Activated CD4-positive, alpha-beta T cell treated with anti-CD3 and anti-CD28 coated beads, Interleukin-2, amount 50 U/mL, for 4 hours (primary cell): Measurements from ENCODE around the gene ASPHD2.

Source experiments
- DNase-seq, 2 experiments: peaks; one replicate each; pipeline ENCODE4 v3.0.0-alpha.2; 2020

ASPHD2 gene

DNA sequence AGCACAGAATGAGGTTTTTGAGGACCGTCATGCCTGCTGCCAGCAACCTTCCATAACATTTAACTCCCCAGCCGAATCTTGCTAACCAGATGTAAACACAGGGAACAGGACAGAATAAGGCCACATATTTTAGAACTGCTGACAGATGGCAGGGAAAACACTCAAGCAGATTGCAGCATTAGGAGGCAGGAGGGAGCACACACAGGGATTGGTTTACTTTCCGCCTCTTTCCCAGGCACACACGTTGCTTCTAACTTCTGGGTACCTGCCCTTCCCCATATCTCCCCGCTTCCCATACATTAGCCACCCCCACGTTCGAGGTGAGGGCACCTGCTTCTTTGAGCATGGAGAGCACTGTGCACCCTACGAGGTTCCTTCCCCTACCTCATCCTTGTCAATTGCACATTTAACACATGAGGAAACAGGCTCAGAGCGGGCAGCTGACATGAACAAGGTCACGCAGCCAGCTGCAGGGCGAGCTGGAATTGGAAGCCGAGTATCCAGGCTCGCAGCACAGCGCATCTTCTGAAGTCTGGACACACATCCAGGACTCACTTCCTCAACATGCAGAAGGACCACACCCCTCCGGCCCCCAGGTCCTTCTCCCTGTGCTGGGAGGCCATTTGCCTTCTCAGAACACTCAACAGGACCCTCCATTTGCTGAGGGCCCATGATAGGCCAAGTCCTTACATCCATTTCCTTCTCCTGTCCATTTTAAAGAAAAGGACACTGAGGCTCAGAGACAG, 18.7 kb downstream of the ASPHD2 start:
- DNase-seq = no peak

- no peak for DNase-seq
Measured at GRCh38 chr22:26448334-26448733, 19.3 kb downstream of the ASPHD2 start.

DNA sequence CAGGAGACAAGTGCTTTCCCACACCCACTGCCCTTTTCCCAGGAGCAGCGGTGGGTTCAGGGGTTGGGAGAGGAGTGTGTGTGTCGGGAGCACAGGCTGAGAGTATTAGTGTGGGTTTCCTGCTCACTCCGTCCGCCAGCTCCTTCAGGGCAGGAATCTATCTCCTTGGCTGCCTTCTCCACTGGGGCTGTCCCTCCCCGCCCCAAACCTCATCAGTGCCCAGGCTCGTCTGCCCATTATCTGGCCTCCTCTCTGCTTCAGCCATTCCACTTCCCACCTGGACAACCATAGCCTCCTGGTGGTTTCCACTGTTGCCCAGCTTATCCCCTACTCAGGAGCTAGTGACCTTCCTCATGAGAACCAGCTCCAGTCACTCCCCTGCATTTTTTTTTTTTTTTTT, 19.9 kb downstream of the ASPHD2 start:
- no peak for DNase-seq

DNA sequence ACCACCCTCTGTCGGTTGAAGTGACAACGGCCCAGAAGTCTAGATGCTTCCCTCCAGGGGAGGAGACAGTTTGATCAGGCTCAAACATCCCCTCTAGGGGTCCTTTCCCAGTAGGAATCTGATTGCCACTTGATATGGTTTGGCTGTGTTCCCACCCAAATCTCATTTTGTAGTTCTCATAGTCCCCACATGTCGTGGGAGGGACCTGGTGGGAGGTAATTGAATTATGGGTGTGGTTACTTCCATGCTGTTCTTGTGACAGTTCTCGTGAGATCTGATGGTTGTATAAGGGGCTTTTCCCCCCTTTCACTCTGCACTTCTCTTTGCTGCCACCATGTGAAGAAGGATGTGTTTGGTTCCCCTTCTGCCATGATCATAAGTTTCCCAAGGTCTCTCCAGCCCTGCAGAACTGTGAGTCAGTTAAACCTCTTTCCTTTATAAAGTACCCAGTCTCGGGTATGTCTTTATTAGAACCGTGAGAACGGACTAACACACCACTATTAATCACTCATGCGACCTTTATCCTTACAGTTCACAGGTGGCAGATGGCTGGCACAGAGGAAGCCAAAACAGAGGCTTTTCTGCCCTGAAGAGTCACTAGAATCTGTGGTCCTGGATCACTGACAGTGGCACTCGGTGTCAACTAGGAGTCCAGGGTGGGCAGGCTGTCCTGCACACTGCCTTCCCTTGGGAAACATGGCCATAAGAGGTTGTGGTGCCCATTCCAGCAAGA, 21.6 kb downstream of the ASPHD2 start:
- no peak for DNase-seq

DNA sequence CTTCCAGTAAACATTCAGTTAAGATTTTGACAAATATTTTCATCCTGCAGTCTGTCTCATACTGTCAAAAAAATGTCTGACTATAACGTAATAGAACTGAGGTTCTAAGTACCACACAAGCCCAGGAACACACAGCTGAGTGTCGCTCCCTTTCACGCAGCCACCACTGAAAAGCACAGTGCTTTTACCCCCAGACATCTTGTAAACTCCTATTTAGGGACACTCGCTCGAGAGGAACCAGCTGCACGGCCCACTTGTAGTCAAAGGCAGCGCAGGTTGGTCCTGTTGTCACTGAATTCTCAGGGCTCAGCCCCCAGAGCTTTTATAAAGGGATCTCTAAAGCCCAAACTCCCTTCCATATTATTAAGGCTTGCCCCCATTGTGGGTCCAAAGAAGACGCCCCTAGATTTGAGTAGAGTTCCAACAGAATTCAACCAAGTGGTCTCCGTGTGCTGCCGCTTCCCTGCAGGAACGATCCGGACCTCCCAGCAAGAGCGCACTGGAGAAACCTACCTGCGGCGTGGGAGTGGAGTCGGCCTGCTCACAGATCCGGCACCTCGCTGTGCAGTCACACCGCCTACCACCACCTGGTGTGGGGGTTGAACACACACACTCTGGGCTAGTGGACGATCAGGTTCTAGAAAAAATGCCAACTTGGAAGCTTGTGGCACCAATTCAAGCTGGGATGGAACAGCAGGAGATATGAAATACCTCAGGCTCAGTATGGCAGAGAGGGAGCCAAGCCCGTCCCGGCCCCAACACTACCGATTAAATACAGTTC, 23.4 kb downstream of the ASPHD2 start:
- DNase-seq = no peak

GRCh38 chr22:26453216-26453615, 24.2 kb downstream of the ASPHD2 start:
- DNase-seq = no peak

DNA sequence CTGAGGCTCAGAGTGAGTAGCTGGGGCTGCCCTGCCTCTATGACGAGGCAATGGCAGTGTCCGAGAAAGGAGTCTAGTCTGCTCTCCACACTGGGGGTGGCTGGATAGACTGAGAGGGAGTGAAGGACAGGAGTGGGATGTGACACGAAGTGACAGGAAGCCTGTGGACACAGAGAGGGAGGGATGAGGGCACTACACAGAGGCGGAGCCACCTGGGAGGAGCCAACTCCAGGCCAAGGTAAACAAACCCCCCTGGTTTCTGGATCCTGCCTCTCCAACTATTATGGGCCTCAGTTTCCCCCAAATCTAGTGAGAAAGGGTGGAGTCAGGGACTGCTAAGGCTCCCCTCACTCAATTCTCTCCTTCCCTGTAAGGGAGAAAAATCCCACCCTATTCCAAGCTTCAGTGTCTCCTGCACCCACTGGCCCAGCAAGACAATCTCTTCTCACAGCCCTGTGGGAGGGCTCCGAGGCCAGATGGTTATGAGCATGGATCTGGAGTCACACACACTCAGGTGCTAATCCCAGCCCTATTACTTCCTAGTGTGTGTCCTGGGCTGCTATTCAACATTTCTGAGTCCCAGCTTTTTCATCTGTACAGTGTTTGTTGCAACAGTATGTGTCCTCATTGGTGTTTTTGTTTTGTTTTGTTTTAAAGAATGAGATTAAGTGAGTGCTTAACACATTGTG, 24.9 kb downstream of the ASPHD2 start:
- DNase-seq = no peak

GRCh38 chr22:26457661-26458272, 28.7 kb downstream of the ASPHD2 start:
- DNase-seq = no peak

- no peak for DNase-seq
Measured at GRCh38 chr22:26460202-26460601, 31.1 kb downstream of the ASPHD2 start.

- DNase-seq = peak; percentile 32 to 34
Measured at GRCh38 chr22:26461188-26461810, 32.2 kb downstream of the ASPHD2 start.

- no peak for DNase-seq
Measured at GRCh38 chr22:26462051-26462450, 33.0 kb downstream of the ASPHD2 start.

- DNase-seq = no peak
Measured at GRCh38 chr22:26462641-26463040, 33.6 kb downstream of the ASPHD2 start.

GRCh38 chr22:26463101-26463661, 34.1 kb downstream of the ASPHD2 start:
- DNase-seq = no peak

DNA sequence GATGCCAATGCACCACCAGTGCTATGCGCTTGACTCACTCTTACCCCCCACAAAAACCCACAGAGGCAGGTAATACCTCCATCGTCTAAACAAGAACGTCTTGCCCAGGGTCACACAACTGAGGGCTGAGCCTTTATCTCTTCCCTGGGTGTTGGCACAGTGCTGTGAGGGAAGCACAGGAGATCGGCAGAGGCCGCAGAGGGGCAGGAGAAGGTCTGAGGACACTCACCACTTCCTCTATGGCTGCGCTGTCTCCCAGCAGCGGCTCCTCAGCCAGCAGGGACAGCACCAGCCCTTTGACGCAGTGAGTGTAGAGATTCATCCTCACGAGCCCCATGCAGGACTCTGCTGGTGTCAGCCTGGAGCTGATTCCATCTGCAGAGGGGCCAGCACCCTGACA, 34.6 kb downstream of the ASPHD2 start:
- no peak for DNase-seq

- DNase-seq = no peak
Measured at GRCh38 chr22:26464312-26464711, 35.3 kb downstream of the ASPHD2 start.

DNA sequence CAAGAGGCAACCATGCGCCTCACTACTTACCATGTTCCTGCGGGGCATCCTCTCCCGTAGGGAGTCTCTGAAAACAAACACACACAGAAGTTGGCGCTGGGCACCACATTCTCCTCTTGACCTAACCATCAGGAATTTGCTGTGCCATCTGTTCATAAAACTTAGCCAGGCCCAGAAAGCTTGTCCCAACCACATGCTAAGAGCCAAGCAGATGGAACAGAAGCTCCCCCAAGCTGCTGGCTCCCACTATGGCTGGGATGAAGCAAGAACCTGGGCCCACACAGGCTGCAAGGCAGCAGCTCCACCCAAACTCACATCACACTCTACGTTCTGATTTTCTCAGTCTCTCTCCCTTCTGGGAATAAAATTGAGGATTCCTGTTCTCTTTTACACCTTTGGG, 37.1 kb downstream of the ASPHD2 start:
- DNase-seq = no peak

GRCh38 chr22:26470807-26471206, 41.7 kb downstream of the ASPHD2 start:
- DNase-seq = no peak

- no peak for DNase-seq
Measured at GRCh38 chr22:26471522-26471921, 42.5 kb downstream of the ASPHD2 start.

DNA sequence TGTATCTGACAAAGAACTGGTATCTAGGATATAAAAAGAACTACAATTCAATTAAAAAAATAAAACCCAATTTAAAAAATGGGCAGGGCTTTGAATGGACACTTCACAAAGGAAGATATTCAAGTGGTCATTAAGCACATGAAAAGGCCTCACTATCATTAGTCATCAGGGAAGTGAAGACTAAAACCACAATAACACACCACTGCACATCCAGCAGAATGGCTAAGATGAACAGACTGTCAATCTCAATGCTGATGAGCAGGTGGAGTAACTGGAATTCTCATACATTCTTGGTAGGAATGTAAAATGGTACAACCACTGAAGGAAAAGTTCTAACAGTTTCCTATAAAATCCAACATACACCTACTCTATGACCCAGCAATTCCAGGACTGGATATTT, 45.6 kb downstream of the ASPHD2 start:
- no peak for DNase-seq

- DNase-seq = no peak
Measured at GRCh38 chr22:26476705-26477340, 47.8 kb downstream of the ASPHD2 start.

DNA sequence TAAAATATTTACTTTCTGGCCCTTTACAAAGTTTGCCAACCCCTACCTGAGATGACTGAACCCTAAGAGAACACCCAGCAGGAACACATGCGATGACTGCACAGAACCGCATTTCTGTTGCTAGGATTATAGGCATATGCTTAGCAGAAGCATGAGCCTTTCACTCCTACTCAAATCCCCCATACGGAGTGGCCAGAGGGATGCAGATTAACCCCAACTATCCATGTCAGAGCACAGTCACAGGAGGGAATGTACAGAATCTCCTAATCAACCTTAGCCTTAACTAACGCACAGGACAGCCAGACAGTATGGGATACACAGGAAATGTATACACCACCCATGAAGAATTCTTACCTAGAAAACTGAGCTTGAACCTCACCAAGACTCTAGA, 48.3 kb downstream of the ASPHD2 start:
- no peak for DNase-seq
